Measurements from ENCODE around the gene LCE5A. TPM values are rescaled to one million over a fixed set of nuclear protein-coding genes. Genes with fewer than 3 reads are reported as not detected.

Gene LCE5A
- total and polyA plus RNA-seq, 9 of the 15 experiments (the other 6 are each of a cell fraction or from before 2014, with no cell fraction given): not detected

DNA sequence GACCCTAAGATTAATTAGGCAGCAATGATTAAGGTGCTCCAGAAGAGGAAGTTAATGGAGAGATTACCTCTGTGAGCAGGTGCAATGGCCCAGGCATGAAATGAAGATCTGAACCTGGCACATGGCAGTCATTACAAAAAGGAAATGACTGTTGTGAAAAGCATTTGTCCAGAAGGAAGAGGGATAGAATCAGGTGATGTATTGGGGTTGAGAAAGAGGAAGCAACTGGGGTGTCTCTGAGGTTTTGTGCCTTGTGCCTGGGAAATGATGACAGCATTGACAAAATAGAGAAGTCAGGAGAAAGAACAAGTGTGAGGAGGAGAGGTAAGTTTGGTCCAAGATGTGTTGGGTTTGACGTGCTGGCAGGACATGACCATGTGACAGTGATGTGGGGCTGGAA lies 9.2 kb downstream of the LCE5A start:
- CTCF ChIA-PET (ENCODE audit: low intra/inter-chr PET ratio): no interaction called here
- H3K4me1 ChIP-seq (replicated peaks in 1 of 2; ENCODE audit: control insufficient read depth in 2 of 2, insufficient read depth in 2 of 2, low read length in 2 of 2): peaks cover 0 to 6% of the 10 kb centered on the region in 2 experiments; a peak in 1 of 5 replicates
- ATAC-seq (no peak), DNase-seq (ENCODE audit: extremely low read depth in 1 of 4, low spot score in 3 of 4) (no peak), FAIRE-seq (no peak)
- H3K9me3 ChIP-seq (replicated peaks; ENCODE audit: control insufficient read depth, insufficient read depth, low read depth, low read length): no peaks in the 10 kb centered on the region
- no peaks in the 10 kb centered on the region for H3K9me1 ChIP-seq (ENCODE audit: control insufficient read depth, insufficient read depth, low read length)
- H2AFZ ChIP-seq (ENCODE audit: low read depth, low read length): no peak overlapping the region
- POLR2A ChIA-PET: no interaction called here
- H3K4me2 ChIP-seq (ENCODE audit: insufficient read depth, low read length): no peak overlapping the region
- H3K27me3 ChIP-seq (ENCODE audit: control insufficient read depth in 2 of 2, insufficient read depth in 2 of 2, low read length in 2 of 2): peaks cover 9 to 14% of the 10 kb centered on the region in 2 experiments; a peak in 2 of 5 replicates
- BruUV-seq (replicated peaks): no TSS peak
- no peaks in the 10 kb centered on the region for H3K79me2 ChIP-seq (ENCODE audit: control insufficient read depth, insufficient read depth, low read length)
- H4K20me1 ChIP-seq (replicated peaks; ENCODE audit: control insufficient read depth, insufficient read depth, low read length): no peaks in the 10 kb centered on the region; the same call in 1 of the 2 replicates
- in situ Hi-C loops (cut with MboI) (no loop called here), intact Hi-C loops (cut with micrococcal nuclease) (no loop called here)
- 0% methylated on average over 1 of the region's 1 CpG for WGBS (ENCODE audit: insufficient coverage, low coverage, missing lambda C conversion rate)
- TF ChIP-seq PHB2 (IDR thresholded peaks at IDR 0.05; ENCODE audit: low read depth) (no peak), KDM5B (IDR thresholded peaks at IDR 0.05; ENCODE audit: insufficient replicate concordance, low read depth, low read length) (no peak), PURB (CRISPR knock-in tag; IDR thresholded peaks at IDR 0.05; ENCODE audit: low read depth) (no peak), POLR2AphosphoS5 (IDR thresholded peaks at IDR 0.05; ENCODE audit: control insufficient read depth, insufficient read depth, low read depth, low read length) (no peak), FOXK2 (conservative IDR thresholded peaks at IDR 0.05 in 1 of 2, IDR thresholded peaks at IDR 0.05 in 1 of 2; ENCODE audit: low read depth in 2 of 2) (no peak), ZBTB12 (CRISPR knock-in tag; IDR thresholded peaks at IDR 0.05) (no peak), HDAC1 (IDR thresholded peaks at IDR 0.05) (no peak), ZNF668 (CRISPR knock-in tag; IDR thresholded peaks at IDR 0.05) (no peak), MTA2 (IDR thresholded peaks at IDR 0.05; ENCODE audit: low read depth) (no peak), TAF1 (IDR thresholded peaks at IDR 0.05; ENCODE audit: control insufficient read depth, extremely low read depth, insufficient read depth, low read length, severe bottlenecking) (no peak), ZNF507 (tag; conservative IDR thresholded peaks at IDR 0.05) (no peak), ZC3H8 (IDR thresholded peaks at IDR 0.05) (no peak)
- TF ChIP-seq, protein P1, sequence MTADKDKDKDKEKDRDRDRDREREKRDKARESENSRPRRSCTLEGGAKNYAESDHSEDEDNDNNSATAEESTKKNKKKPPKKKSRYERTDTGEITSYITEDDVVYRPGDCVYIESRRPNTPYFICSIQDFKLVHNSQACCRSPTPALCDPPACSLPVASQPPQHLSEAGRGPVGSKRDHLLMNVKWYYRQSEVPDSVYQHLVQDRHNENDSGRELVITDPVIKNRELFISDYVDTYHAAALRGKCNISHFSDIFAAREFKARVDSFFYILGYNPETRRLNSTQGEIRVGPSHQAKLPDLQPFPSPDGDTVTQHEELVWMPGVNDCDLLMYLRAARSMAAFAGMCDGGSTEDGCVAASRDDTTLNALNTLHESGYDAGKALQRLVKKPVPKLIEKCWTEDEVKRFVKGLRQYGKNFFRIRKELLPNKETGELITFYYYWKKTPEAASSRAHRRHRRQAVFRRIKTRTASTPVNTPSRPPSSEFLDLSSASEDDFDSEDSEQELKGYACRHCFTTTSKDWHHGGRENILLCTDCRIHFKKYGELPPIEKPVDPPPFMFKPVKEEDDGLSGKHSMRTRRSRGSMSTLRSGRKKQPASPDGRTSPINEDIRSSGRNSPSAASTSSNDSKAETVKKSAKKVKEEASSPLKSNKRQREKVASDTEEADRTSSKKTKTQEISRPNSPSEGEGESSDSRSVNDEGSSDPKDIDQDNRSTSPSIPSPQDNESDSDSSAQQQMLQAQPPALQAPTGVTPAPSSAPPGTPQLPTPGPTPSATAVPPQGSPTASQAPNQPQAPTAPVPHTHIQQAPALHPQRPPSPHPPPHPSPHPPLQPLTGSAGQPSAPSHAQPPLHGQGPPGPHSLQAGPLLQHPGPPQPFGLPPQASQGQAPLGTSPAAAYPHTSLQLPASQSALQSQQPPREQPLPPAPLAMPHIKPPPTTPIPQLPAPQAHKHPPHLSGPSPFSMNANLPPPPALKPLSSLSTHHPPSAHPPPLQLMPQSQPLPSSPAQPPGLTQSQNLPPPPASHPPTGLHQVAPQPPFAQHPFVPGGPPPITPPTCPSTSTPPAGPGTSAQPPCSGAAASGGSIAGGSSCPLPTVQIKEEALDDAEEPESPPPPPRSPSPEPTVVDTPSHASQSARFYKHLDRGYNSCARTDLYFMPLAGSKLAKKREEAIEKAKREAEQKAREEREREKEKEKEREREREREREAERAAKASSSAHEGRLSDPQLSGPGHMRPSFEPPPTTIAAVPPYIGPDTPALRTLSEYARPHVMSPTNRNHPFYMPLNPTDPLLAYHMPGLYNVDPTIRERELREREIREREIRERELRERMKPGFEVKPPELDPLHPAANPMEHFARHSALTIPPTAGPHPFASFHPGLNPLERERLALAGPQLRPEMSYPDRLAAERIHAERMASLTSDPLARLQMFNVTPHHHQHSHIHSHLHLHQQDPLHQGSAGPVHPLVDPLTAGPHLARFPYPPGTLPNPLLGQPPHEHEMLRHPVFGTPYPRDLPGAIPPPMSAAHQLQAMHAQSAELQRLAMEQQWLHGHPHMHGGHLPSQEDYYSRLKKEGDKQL (CRISPR knock-in tag; IDR thresholded peaks at IDR 0.05; ENCODE audit: borderline replicate concordance): no peak
- H3K9ac ChIP-seq (ENCODE audit: insufficient read depth in 1 of 2, low read depth in 2 of 2, low read length in 2 of 2): no peak overlapping the region
- H3K36me3 ChIP-seq (ENCODE audit: control insufficient read depth, insufficient read depth, low read length): no peaks in the 10 kb centered on the region
- no peak overlapping the region for H3K27ac ChIP-seq (ENCODE audit: extremely low read depth, low read depth, low read length)
- H3K4me3 ChIP-seq: no peak overlapping the region
